Kidney (tissue), 14 donors: ENCODE results near the gene NFYC. TPM values are rescaled to one million over a fixed set of nuclear protein-coding genes. Genes with fewer than 3 reads are reported as not detected.
A peak's percentile ranks its signal among the peaks of the same experiment; 100 is the strongest.

ENCODE experiments used
- DNase-seq, 5 donors: peaks; one replicate each; pipeline ENCODE4 v3.0.0-alpha.2; 2013 to 2020
- FAIRE-seq: peaks from 2 replicates; lab custom pipeline; 2012; peaks lifted over from hg19 to GRCh38; lab: Jason Lieb, UNC
- H3K27ac ChIP-seq, 2 donors: one replicate each; pipeline ENCODE4 v1.7.0; 2013; ENCODE audit warnings: low read depth in 2 of 2, low read length in 2 of 2, inconsistent platforms in 1 of 2
- H3K27me3 ChIP-seq: one replicate; pipeline ENCODE4 v1.7.1; 2013; ENCODE audit warnings: low read length, inconsistent platforms; ENCODE audit not compliant: control insufficient read depth, insufficient read depth
- H3K36me3 ChIP-seq, 3 donors: one replicate each; pipeline versions ENCODE4 v1.7.0 to v1.7.1; 2013; ENCODE audit warnings: low read length in 3 of 3, control low read depth in 1 of 3, inconsistent platforms in 1 of 3; ENCODE audit not compliant: insufficient read depth in 3 of 3, control insufficient read depth in 2 of 3
- H3K4me1 ChIP-seq, 3 donors: one replicate each; pipeline versions ENCODE4 v1.7.0 to v1.7.1; 2013; ENCODE audit warnings: low read length in 3 of 3, inconsistent platforms in 1 of 3, low read depth in 1 of 3; ENCODE audit not compliant: control insufficient read depth in 2 of 3, insufficient read depth in 2 of 3
- H3K4me3 ChIP-seq, 3 donors: one replicate each; pipeline versions ENCODE4 v1.7.0 to v1.8.1; 2013; ENCODE audit warnings: low read length in 3 of 3, control low read depth in 1 of 3, inconsistent platforms in 1 of 3
- H3K9ac ChIP-seq, 3 donors: one replicate each; pipeline versions ENCODE4 v1.7.0 to v1.7.1; 2013; ENCODE audit warnings: low read length in 3 of 3, control low read depth in 1 of 3, inconsistent platforms in 1 of 3
- H3K9me3 ChIP-seq, 3 donors: one replicate each; pipeline versions ENCODE4 v1.7.0 to v1.7.1; 2013; ENCODE audit warnings: low read length in 3 of 3, control low read depth in 1 of 3, inconsistent platforms in 1 of 3; ENCODE audit not compliant: control insufficient read depth in 2 of 3, insufficient read depth in 1 of 3
- intact Hi-C: fragments of 100-400 bp; cut with DNase I; formaldehyde crosslinking; loops from one replicate; pipeline ENCODE4 v1.11.1; 2022
- polyA plus RNA-seq: library from polyadenylated mRNA; stranded (reverse); fragments of 350-450 nt; fragmentation: Illumina TruSeq; extraction: RNeasy Lipid Tissue Mini Kit (QIAGEN cat#74804); gene quantifications from one replicate; pipeline ENCODE4 v1.2.3, GENCODE V29; 2014; ENCODE audit warnings: low read depth, low replicate concordance; ENCODE audit not compliant: insufficient read depth
- total RNA-seq: library from RNA; stranded (reverse); fragmentation: NEBNext Ultra II Directional; extraction: Animal tissue kit (Norgen Biotek cat#: 25700); gene quantifications from one replicate; pipeline ENCODE4 v1.2.1, GENCODE V29; 2021
- TF ChIP-seq, protein P1 (sequence below): IDR thresholded peaks from 3 replicates; pipeline ENCODE4 v1.5.1; 2012; ENCODE audit warnings: mild to moderate bottlenecking, moderate library complexity, borderline replicate concordance; ENCODE audit not compliant: insufficient read depth; ENCODE audit errors: extremely low read depth
- donor health status: control.
- donor health status: control.
- donor health status: control.
- donor health status: control.
- donor health status: control.
- donor health status: DM: yes; HTN: yes; CAD: no.
- donor health status: Normal renal cell carcinoma (clear cell type).

The NFYC gene
- total and polyA plus RNA-seq, 2 donors from 2014 or later, result 52.1 to 69.3 TPM

DNA sequence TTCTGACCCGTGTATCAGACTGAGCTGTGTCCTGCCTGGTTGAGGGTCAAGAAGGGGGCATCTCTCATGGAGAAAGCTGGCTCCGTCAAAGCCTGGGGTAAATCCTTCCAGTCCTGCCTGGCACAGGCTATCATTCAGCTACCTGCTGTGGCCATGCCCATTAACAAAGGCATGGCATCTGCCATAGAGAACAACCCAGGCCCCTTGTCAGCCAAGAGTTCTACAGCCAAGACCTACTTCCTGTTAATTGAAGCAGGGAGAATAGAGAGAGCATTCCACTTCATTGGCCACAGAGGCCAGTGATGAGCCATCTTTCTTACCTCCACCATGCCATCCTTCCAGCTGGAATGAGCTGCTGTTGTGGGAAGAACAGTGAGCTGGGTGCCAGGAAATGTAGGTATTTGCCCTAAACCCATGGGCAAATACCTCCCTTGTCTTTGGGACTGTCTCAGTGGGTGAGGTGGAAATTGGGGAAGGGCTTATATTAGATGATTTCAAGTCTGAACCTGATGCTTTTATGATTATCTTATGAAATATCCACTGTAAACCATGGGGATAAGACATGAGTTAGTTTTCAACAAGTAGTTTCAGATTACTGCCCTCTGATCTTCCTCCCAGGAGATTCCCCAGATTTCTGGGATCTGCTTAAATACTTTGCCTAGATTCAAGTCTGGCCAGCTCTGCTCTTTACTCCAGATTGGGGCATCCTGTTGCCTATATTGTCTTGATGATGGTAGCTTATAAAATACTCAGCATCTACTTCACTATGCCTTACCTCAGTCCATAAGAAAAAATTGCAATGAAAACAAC, 80.8 kb downstream of the NFYC start:
- H3K36me3 ChIP-seq, result peaks cover 2 to 34% (median 34%) of the 10 kb centered on the region in 3 donors
- intact Hi-C loops, result no loop called here
- H3K9me3 ChIP-seq, result no peaks in the 10 kb centered on the region
- TF ChIP-seq, protein P1, sequence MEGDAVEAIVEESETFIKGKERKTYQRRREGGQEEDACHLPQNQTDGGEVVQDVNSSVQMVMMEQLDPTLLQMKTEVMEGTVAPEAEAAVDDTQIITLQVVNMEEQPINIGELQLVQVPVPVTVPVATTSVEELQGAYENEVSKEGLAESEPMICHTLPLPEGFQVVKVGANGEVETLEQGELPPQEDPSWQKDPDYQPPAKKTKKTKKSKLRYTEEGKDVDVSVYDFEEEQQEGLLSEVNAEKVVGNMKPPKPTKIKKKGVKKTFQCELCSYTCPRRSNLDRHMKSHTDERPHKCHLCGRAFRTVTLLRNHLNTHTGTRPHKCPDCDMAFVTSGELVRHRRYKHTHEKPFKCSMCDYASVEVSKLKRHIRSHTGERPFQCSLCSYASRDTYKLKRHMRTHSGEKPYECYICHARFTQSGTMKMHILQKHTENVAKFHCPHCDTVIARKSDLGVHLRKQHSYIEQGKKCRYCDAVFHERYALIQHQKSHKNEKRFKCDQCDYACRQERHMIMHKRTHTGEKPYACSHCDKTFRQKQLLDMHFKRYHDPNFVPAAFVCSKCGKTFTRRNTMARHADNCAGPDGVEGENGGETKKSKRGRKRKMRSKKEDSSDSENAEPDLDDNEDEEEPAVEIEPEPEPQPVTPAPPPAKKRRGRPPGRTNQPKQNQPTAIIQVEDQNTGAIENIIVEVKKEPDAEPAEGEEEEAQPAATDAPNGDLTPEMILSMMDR, result no peak
- H3K4me3 ChIP-seq, result no peak overlapping the region
- no peak overlapping the region for H3K9ac ChIP-seq
- no peaks in the 10 kb centered on the region for H3K4me1 ChIP-seq
- DNase-seq, result no peak
- no peaks in the 10 kb centered on the region for H3K27me3 ChIP-seq
- no peak for FAIRE-seq
- H3K27ac ChIP-seq, result no peak overlapping the region

DNA sequence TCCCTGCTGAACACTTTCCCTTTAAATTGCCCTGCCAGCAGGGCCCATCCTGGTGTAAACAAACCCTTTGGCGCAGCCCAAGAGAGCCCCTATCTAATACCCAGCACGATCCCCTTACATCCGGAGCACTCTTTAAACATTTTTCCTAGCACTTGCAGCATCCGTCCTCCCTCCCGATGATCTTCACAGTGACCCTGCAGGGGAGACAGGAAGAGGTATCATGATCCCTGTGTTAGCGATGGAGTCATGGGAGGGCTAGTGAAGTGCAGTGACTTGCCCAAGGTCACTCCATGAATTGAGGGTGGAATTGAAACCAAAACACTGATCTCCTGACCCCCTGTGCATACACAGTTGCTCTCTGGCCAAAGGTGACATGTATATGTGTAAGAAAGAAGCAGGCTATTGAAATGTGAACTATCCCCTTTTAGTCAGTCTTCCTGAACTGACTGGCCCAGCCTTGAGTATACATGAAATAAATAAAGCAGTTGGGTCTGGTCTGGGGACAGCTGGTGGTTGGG, 82.3 kb downstream of the NFYC start:
- Histone ChIP-seq H3K9ac (no peak overlapping the region), H3K9me3 (no peaks in the 10 kb centered on the region), H3K27me3 (no peaks in the 10 kb centered on the region), H3K36me3 (peaks cover 2 to 22% (median 21%) of the 10 kb centered on the region in 3 donors), H3K4me1 (no peaks in the 10 kb centered on the region), H3K4me3 (no peak overlapping the region), H3K27ac (no peak overlapping the region)
- TF ChIP-seq, protein P1, result no peak
- DNase-seq, result no peak
- FAIRE-seq, result no peak
- intact Hi-C loops, result no loop called here

DNA sequence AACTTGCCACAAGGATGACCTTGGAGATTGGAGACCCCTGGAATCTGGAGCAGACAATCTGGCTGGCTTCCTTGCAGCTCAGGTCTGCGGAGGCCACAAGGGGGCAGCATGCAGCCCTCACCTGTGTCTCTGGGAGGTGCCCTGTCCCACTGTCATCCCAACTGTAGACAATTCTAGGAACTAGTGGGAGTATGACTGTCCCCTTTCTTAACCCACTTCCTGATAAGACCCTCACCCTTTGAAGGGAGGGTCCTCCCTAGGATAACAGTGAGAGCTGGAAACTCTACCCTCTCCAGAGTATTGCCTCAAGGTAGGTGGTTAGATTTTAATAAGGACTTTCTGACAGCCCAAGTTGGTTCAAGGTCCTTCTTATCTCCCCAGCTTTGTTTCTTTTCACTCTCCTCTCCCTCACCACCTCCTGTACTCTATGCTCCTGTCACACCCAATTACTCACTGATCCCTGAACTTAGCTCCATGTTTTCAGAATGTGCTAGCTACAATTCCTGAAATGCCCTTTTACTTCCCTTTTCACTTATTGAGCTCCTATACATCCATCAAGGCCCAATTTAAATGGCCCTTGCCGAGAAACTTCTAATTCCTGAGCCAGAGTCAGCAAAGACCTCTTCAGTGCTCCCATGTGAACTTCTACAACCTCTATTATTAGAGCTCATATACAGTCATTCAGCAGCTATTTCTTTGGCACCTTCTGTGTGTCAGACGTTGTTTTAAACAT, 82.9 kb downstream of the NFYC start:
- H3K36me3 ChIP-seq, result peaks cover 2 to 17% (median 16%) of the 10 kb centered on the region in 3 donors

More for the DNA sequence above, 82.9 kb downstream of the NFYC start:
- Histone ChIP-seq H3K9me3 (no peaks in the 10 kb centered on the region), H3K4me3 (no peak overlapping the region), H3K9ac (no peak overlapping the region), H3K4me1 (no peaks in the 10 kb centered on the region), H3K27me3 (no peaks in the 10 kb centered on the region), H3K27ac (no peak overlapping the region)
- TF ChIP-seq, protein P1, result peak; percentile 79
- DNase-seq, result peak in 3 of 5 donors; percentile 53 to 68 (median 64)
- FAIRE-seq, result no peak
- intact Hi-C loops, result no loop called here
